Endothelial cell of umbilical vein (primary cell): ENCODE measurements around the gene PDGFA. TPM values are rescaled to one million over a fixed set of nuclear protein-coding genes. Genes with fewer than 3 reads are reported as not detected.

Experiments used
- BruUV-seq: library from RNA; stranded (reverse); fragments of 400-500 nt; replicated peaks from 2 replicates; lab custom pipeline; 2021; lab: Mats Ljungman, UMichigan
- CTCF ChIA-PET: fragments of 300-600, 350-600 bp; sonication (Branson Sonifier 250); formaldehyde crosslinking; loops from one replicate; lab custom pipeline; 2021; ENCODE audit warnings: antibody characterized with exemption, inconsistent platforms; lab: Charles Lee
- POLR2A ChIA-PET: fragments of 300-600, 350-600 bp; sonication (Branson Sonifier 250); formaldehyde crosslinking; loops from one replicate; lab custom pipeline; 2021; ENCODE audit warnings: antibody characterized with exemption, inconsistent platforms; lab: Charles Lee
- DNase-seq: peaks from one replicate; pipeline ENCODE4 v3.0.0-alpha.2; 2011; ENCODE audit warnings: low read depth, low spot score
- FAIRE-seq: peaks from 2 replicates; lab custom pipeline; 2011; peaks lifted over from hg19 to GRCh38; lab: Jason Lieb, UNC
- H2AFZ ChIP-seq: 2 replicates; pipeline ENCODE4 v1.6.0; 2012; ENCODE audit warnings: low read depth, low read length, control low read depth, inconsistent platforms
- H3K27ac ChIP-seq: 2 replicates; pipeline ENCODE4 v1.5.1; 2011; ENCODE audit warnings: low read depth, mild to moderate bottlenecking, control low read depth, low read length, moderate library complexity; ENCODE audit not compliant: insufficient read depth
- H3K27me3 ChIP-seq, 2 experiments: 2 replicates each; pipeline versions ENCODE4 v1.6.0 to v1.6.1; 2011; ENCODE audit warnings: low read length in 2 of 2, mixed read lengths in 1 of 2; ENCODE audit not compliant: control insufficient read depth in 2 of 2, insufficient read depth in 2 of 2
- H3K36me3 ChIP-seq, 2 experiments: 2 replicates in 1 of 2; 3 replicates in 1 of 2; pipeline ENCODE4 v1.5.1; 2011; ENCODE audit warnings: low read length in 2 of 2, mild to moderate bottlenecking in 1 of 2, moderate library complexity in 1 of 2; ENCODE audit not compliant: control insufficient read depth in 2 of 2, insufficient read depth in 2 of 2; ENCODE audit errors: extremely low read depth in 1 of 2
- H3K4me1 ChIP-seq: 3 replicates; pipeline ENCODE4 v1.5.1; 2011; ENCODE audit warnings: mild to moderate bottlenecking, low read length; ENCODE audit not compliant: control insufficient read depth, insufficient read depth; ENCODE audit errors: extremely low read depth
- H3K4me2 ChIP-seq: 2 replicates; pipeline ENCODE4 v1.6.1; 2011; ENCODE audit warnings: low read length, control low read depth, mixed read lengths; ENCODE audit not compliant: insufficient read depth
- H3K4me3 ChIP-seq, 3 experiments: fragments of 200-600 bp in 1 of 3; sonication (generic), shearing (Covaris generic) in 1 of 3; replicated peaks in 1 of 3; 2 replicates each; pipeline ENCODE4 v1.5.1; 2011 to 2016; ENCODE audit warnings: control low read depth in 3 of 3, low read length in 3 of 3, mild to moderate bottlenecking in 2 of 3, inconsistent platforms in 1 of 3, low read depth in 1 of 3, moderate library complexity in 1 of 3; ENCODE audit not compliant: insufficient read depth in 1 of 3
- H3K79me2 ChIP-seq: 2 replicates; pipeline ENCODE4 v1.6.0; 2012; ENCODE audit warnings: low read length, inconsistent platforms; ENCODE audit not compliant: control insufficient read depth, insufficient read depth
- H3K9ac ChIP-seq: replicated peaks from 2 replicates; pipeline ENCODE3; 2011; ENCODE audit warnings: low read length, control low read depth; ENCODE audit not compliant: insufficient read depth; ENCODE audit errors: extremely low read depth
- H3K9me1 ChIP-seq: replicated peaks from 3 replicates; pipeline ENCODE4 v1.6.0; 2011; ENCODE audit warnings: mild to moderate bottlenecking, low read length; ENCODE audit not compliant: control insufficient read depth, insufficient read depth; ENCODE audit errors: extremely low read depth
- H3K9me3 ChIP-seq: replicated peaks from 2 replicates; pipeline ENCODE4 v1.5.1; 2012; ENCODE audit warnings: low read length, inconsistent platforms; ENCODE audit not compliant: control insufficient read depth, insufficient read depth
- H4K20me1 ChIP-seq: replicated peaks from 2 replicates; pipeline ENCODE3; 2011; ENCODE audit warnings: mild to moderate bottlenecking, low read length; ENCODE audit not compliant: control insufficient read depth, insufficient read depth; ENCODE audit errors: extremely low read depth
- CTCF ChIP-seq, 2 donors: IDR thresholded peaks; 1 replicate in 1 of 2; 2 replicates in 1 of 2; pipeline ENCODE4 v1.5.1; 2011; ENCODE audit warnings: low read length in 2 of 2, mild to moderate bottlenecking in 2 of 2, moderate library complexity in 2 of 2, control low read depth in 1 of 2, inconsistent platforms in 1 of 2, low read depth in 1 of 2; ENCODE audit not compliant: insufficient read depth in 1 of 2; ENCODE audit errors: extremely low read depth in 1 of 2
- EZH2 ChIP-seq: IDR thresholded peaks from 2 replicates; pipeline ENCODE4 v1.6.1; 2012; ENCODE audit warnings: borderline replicate concordance, low read depth, mild to moderate bottlenecking, moderate library complexity, low read length, inconsistent platforms; ENCODE audit not compliant: severe bottlenecking
- FOS ChIP-seq: IDR thresholded peaks from 2 replicates; pipeline ENCODE4 v1.6.1; 2011; ENCODE audit warnings: mild to moderate bottlenecking, low read length, moderate library complexity, borderline replicate concordance; ENCODE audit not compliant: insufficient read depth
- GATA2 ChIP-seq: IDR thresholded peaks from 2 replicates; pipeline ENCODE4 v1.7.0; 2011; ENCODE audit warnings: low read depth, mild to moderate bottlenecking, moderate library complexity, mixed read lengths, low read length; ENCODE audit not compliant: insufficient read length, insufficient read depth
- JUN ChIP-seq: IDR thresholded peaks from 2 replicates; pipeline ENCODE4 v1.6.1; 2011; ENCODE audit warnings: borderline replicate concordance, low read depth; ENCODE audit not compliant: insufficient read length, insufficient read depth
- MAX ChIP-seq: IDR thresholded peaks from 2 replicates; pipeline ENCODE4 v1.6.1; 2011; ENCODE audit not compliant: insufficient read depth, insufficient read length
- MYC ChIP-seq: IDR thresholded peaks from one replicate; pipeline ENCODE4 v1.6.1; 2011; ENCODE audit warnings: mild to moderate bottlenecking, low read depth, low read length
- POLR2A ChIP-seq: IDR thresholded peaks from 2 replicates; pipeline ENCODE4 v1.6.1; 2012; ENCODE audit warnings: low read depth, mild to moderate bottlenecking, control low read depth, low read length
- POLR2AphosphoS5 ChIP-seq: IDR thresholded peaks from 2 replicates; pipeline ENCODE4 v1.6.1; 2012; ENCODE audit warnings: low read depth, mild to moderate bottlenecking, control low read depth, low read length, moderate library complexity; ENCODE audit not compliant: insufficient read depth
- dilution Hi-C: fragments of 300-500 bp; cut with MboI; formaldehyde crosslinking; loops from one replicate; pipeline ENCODE4 v1.15.0; 2019; ENCODE audit warnings: low sequenced_read_pairs; ENCODE audit not compliant: extremely low pct_ligation_motif_present
- intact Hi-C: fragments of 100-400 bp; cut with micrococcal nuclease; formaldehyde crosslinking; loops from one replicate; pipeline ENCODE4 v1.10.0; 2022
- polyA plus RNA-seq, 4 experiments: library from polyadenylated mRNA; depleted of rRNA in 3 of 4; stranded (reverse) in 3 of 4; unstranded in 1 of 4; fragments of >200 nt; gene quantifications; 2 replicates each; pipeline versions ENCODE4 v1.2.1 to v1.2.3, GENCODE V29; 2011 to 2012; ENCODE audit warnings: missing spikeins in 1 of 4
- total RNA-seq: library from RNA; stranded (reverse); gene quantifications from 2 replicates; pipeline ENCODE4 v1.2.3, GENCODE V29; 2021

Gene PDGFA
- total and polyA plus RNA-seq, 2 donors (not counting 3 experiments of a cell fraction or from before 2014, with no cell fraction given) = 17.4 to 62.4 TPM

GRCh38 chr7:458511-459245 is 61.0 kb downstream of the PDGFA start:
- Histone ChIP-seq H3K9me3 (no peaks in the 10 kb centered on the region), H3K27me3 (no peaks in the 10 kb centered on the region), H3K4me1 (peaks cover 29% of the 10 kb centered on the region), H3K79me2 (no peaks in the 10 kb centered on the region), H2AFZ (no peak overlapping the region), H3K9me1 (no peaks in the 10 kb centered on the region), H3K4me3 (no peak overlapping the region), H3K9ac (no peak overlapping the region), H4K20me1 (no peaks in the 10 kb centered on the region), H3K27ac (no peak overlapping the region), H3K4me2 (no peak overlapping the region), H3K36me3 (no peaks in the 10 kb centered on the region)
- ChIA-PET POLR2A (no interaction called here), CTCF (no interaction called here)
- dilution Hi-C loops = no loop called here
- DNase-seq = no peak
- intact Hi-C loops = no loop called here
- TF ChIP-seq POLR2AphosphoS5 (no peak), MAX (no peak), POLR2A (no peak), MYC (no peak), EZH2 (no peak), GATA2 (no peak), FOS (no peak), CTCF (IDR thresholded peaks at IDR 0.05; ENCODE audit: extremely low read depth in 1 of 2, insufficient read depth in 1 of 2, low read depth in 1 of 2, low read length in 2 of 2) (no peak), JUN (no peak)
- no peak for FAIRE-seq
- BruUV-seq = no TSS peak
